Subcutaneous preadipocyte (primary cell): ENCODE measurements around the gene CCDC146. TPM values are rescaled to one million over a fixed set of nuclear protein-coding genes. Genes with fewer than 3 reads are reported as not detected.

ENCODE experiments used
- total RNA-seq: library from RNA; depleted of rRNA; stranded (reverse); fragments of >200 nt; gene quantifications from 2 replicates; pipeline ENCODE4 v1.2.3, GENCODE V29; 2012

CCDC146 gene, protein sequence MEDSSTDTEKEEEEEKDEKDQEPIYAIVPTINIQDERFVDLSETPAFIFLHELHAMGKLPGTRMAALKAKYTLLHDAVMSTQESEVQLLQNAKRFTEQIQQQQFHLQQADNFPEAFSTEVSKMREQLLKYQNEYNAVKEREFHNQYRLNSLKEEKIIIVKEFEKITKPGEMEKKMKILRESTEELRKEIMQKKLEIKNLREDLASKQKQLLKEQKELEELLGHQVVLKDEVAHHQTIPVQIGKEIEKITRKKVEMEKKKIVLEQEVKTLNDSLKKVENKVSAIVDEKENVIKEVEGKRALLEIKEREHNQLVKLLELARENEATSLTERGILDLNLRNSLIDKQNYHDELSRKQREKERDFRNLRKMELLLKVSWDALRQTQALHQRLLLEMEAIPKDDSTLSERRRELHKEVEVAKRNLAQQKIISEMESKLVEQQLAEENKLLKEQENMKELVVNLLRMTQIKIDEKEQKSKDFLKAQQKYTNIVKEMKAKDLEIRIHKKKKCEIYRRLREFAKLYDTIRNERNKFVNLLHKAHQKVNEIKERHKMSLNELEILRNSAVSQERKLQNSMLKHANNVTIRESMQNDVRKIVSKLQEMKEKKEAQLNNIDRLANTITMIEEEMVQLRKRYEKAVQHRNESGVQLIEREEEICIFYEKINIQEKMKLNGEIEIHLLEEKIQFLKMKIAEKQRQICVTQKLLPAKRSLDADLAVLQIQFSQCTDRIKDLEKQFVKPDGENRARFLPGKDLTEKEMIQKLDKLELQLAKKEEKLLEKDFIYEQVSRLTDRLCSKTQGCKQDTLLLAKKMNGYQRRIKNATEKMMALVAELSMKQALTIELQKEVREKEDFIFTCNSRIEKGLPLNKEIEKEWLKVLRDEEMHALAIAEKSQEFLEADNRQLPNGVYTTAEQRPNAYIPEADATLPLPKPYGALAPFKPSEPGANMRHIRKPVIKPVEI
- total RNA-seq = 0.98 and 1.5 TPM in 2 replicates

DNA sequence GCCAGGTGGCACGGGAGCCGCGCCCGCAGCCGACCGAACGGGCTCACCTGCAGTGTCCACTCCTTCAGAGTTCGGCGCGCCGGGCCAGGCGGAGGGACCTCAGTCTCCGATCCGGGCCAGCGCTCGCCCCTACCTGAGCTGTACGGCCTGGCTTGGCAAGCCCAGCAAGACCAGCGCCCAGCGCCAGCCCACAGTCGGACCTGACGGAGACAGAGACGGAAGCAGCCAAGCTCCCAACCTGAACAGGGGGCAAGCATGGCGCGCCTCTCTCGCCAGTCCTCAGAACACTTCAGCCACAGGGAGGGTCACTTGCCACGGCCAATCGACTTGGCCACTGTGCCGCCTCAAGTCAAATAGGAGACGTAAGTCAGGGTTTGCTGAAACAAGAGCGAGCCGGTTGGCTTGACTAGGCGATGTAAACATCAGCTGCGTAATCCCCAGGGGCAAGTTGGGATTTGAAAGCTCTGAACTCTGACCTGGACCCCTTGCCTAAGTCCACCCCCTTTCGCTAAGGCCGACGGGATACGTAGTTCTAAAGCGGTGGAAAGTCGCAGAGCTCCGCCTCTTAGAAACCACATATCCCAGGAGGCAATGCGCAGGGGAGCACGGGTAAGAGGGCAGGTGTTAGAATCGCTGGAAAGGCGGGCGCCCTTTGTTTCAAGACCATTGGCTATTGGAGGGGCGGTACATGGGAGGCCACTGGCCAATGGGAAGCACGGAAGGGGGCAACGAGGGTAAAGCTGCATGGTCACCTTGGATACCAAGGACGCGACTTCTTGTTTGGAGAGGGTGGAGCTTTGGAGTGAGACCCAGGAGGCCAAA, at the start of gene CCDC146:
Gene CCDC146, plus strand, starts transcription at position 756 of the 822 bp plus-strand sequence. CDS start 45,054 bp downstream, outside the sequence.

DNA sequence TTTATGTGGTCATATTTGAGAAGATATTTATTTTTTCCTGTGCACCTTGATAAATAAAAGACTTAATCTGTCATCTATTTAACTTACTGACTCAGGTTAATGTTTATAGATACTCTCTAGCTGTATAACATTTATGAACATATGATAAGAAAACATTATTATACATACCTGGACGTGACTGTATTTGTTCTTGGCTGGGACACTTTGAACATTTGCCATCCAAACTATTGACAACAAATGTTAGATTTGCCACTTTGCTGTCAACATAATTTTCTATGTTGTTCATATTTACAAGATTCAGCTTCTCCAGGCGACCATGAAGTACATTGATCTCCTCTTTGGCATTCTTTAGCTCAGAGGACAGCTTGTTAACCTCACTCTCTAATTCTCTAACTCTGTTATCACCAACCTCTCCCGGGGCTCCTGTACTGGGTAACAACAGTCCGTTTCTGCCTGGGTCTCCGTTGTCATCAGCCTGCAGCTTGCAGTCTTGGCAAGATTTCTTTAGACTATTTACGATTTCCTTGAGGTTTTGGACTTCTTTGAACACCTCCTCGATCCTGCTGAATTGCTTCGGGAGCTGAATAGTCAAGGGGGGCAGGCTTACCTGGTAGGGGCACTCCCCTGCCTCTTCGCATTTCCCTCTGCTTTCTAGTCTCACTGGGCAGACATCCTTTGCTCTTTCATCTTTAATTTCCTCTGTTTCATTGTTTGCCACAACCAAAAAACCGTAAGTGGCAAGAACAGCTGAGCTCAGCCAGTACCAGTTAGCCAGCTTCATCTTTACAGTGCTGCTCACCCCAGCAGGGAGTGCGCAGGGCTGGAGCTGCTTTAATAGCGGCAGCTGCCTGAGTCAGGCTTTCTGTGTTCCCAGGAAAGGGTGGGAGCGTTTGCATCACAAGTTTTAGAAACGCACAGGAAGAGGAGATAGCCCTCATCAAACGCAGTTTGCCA, 76.9 kb downstream of the CCDC146 start, which contains the start of gene FGL2:
Gene FGL2, minus strand, starts transcription at position 807 of the 954 bp plus-strand sequence. Its CDS starts 26 bp downstream, at position 781.

Other genes with a start within 250 kb of the CCDC146 start
- gene SPDYE17, start 90.3 kb upstream of the CCDC146 start, total RNA-seq = not detected in 2 replicates
- 0.59 TPM in 1 of 2 replicates, not detected in the other for gene SPDYE18, start 60.1 kb upstream of the CCDC146 start, total RNA-seq
- gene FGL2, start 77.2 kb downstream of the CCDC146 start, total RNA-seq = under 0.01 and 0.20 TPM in 2 replicates